ENCODE measurements around the gene FOXP2. TPM values are rescaled to one million over a fixed set of nuclear protein-coding genes. Genes with fewer than 3 reads are reported as not detected.
"Not testable (repeated sequence)": the region's sequence is repeated elsewhere in the genome, so short reads cannot be mapped to it uniquely, and the experiment has no call there.

FOXP2 gene
- polyA plus RNA-seq, 3 donors: not detected

- Mint-ChIP-seq H3K36me3 (no peaks in the 10 kb centered on the region), H3K9me3 (no peaks in the 10 kb centered on the region), H3K27ac (no peak overlapping the region), H3K4me3 (no peak overlapping the region), H3K4me1 (no peaks in the 10 kb centered on the region), H3K27me3 (ENCODE audit: low read depth in 3 of 3) (no peaks in the 10 kb centered on the region)
- H3K4me2 ChIP-seq (replicated peaks; ENCODE audit: extremely low read depth, low read length, poor library complexity, severe bottlenecking): no peak overlapping the region
- H3K27ac ChIP-seq (ENCODE audit: low read depth in 1 of 2, low read length in 2 of 2): no peak overlapping the region
- intact Hi-C loops (cut with micrococcal nuclease): no loop called here
- no peak overlapping the region for H2AFZ ChIP-seq (ENCODE audit: insufficient read depth, low read depth, low read length, poor library complexity, severe bottlenecking)
- no peaks in the 10 kb centered on the region for H3K4me1 ChIP-seq (ENCODE audit: control insufficient read depth in 1 of 2, insufficient read depth in 2 of 2, low read length in 2 of 2)
- H3K27me3 ChIP-seq (ENCODE audit: control insufficient read depth in 2 of 2, insufficient read depth in 2 of 2, low read length in 2 of 2): no peaks in the 10 kb centered on the region
- H3K79me2 ChIP-seq (ENCODE audit: insufficient read depth, low read length): no peaks in the 10 kb centered on the region
- H4K20me1 ChIP-seq (ENCODE audit: insufficient read depth, low read length): no peaks in the 10 kb centered on the region
- no peak overlapping the region for H3K9ac ChIP-seq (ENCODE audit: insufficient read depth, low read length, poor library complexity, severe bottlenecking)
- no peaks in the 10 kb centered on the region for H3K9me3 ChIP-seq (replicated peaks in 1 of 2; ENCODE audit: control insufficient read depth in 1 of 2, insufficient read depth in 1 of 2, low read length in 2 of 2)
- no peak for TF ChIP-seq CTCF (IDR thresholded peaks at IDR 0.05)
- no peaks in the 10 kb centered on the region for H3K36me3 ChIP-seq (replicated peaks in 1 of 2; ENCODE audit: control insufficient read depth in 1 of 2, insufficient read depth in 2 of 2, low read length in 2 of 2)
- H3K4me3 ChIP-seq (replicated peaks in 1 of 3; ENCODE audit: low read depth in 2 of 3, low read length in 3 of 3): no peak overlapping the region
- DNase-seq: no peak
- WGBS (ENCODE audit: insufficient coverage): 71% methylated on average over 1 of the region's 2 CpGs
Observed at GRCh38 chr7:114574384-114574783, 159.8 kb downstream of the FOXP2 start.

- no peak overlapping the region for H3K4me3 Mint-ChIP-seq
- Histone ChIP-seq H3K4me1 (ENCODE audit: control insufficient read depth in 1 of 2, insufficient read depth in 2 of 2, low read length in 2 of 2) (no peaks in the 10 kb centered on the region), H2AFZ (ENCODE audit: insufficient read depth, low read depth, low read length, poor library complexity, severe bottlenecking) (no peak overlapping the region), H3K9me3 (replicated peaks in 1 of 2; ENCODE audit: control insufficient read depth in 1 of 2, insufficient read depth in 1 of 2, low read length in 2 of 2) (no peaks in the 10 kb centered on the region), H3K79me2 (ENCODE audit: insufficient read depth, low read length) (no peaks in the 10 kb centered on the region), H3K27ac (ENCODE audit: low read depth in 1 of 2, low read length in 2 of 2) (no peak overlapping the region), H3K4me3 (replicated peaks in 1 of 3; ENCODE audit: low read depth in 2 of 3, low read length in 3 of 3) (no peak overlapping the region), H3K36me3 (replicated peaks in 1 of 2; ENCODE audit: control insufficient read depth in 1 of 2, insufficient read depth in 2 of 2, low read length in 2 of 2) (no peaks in the 10 kb centered on the region), H3K27me3 (ENCODE audit: control insufficient read depth in 2 of 2, insufficient read depth in 2 of 2, low read length in 2 of 2) (no peaks in the 10 kb centered on the region), H3K9ac (ENCODE audit: insufficient read depth, low read length, poor library complexity, severe bottlenecking) (no peak overlapping the region), H4K20me1 (ENCODE audit: insufficient read depth, low read length) (no peaks in the 10 kb centered on the region), H3K4me2 (replicated peaks; ENCODE audit: extremely low read depth, low read length, poor library complexity, severe bottlenecking) (no peak overlapping the region)
- H3K9me3 Mint-ChIP-seq: no peaks in the 10 kb centered on the region
- H3K27ac Mint-ChIP-seq: no peak overlapping the region
- no peaks in the 10 kb centered on the region for H3K36me3 Mint-ChIP-seq
- intact Hi-C loops (cut with micrococcal nuclease): no loop called here
- no peaks in the 10 kb centered on the region for H3K27me3 Mint-ChIP-seq (ENCODE audit: low read depth in 3 of 3)
- WGBS (ENCODE audit: insufficient coverage): no CpG with 5 or more reads among the region's 4 CpGs
- DNase-seq: no peak
- TF ChIP-seq CTCF (IDR thresholded peaks at IDR 0.05): no peak
- no peaks in the 10 kb centered on the region for H3K4me1 Mint-ChIP-seq
Observed at GRCh38 chr7:114575098-114575497, 160.5 kb downstream of the FOXP2 start.

GRCh38 chr7:114580963-114581362 is 166.3 kb downstream of the FOXP2 start:
- H2AFZ ChIP-seq (ENCODE audit: insufficient read depth, low read depth, low read length, poor library complexity, severe bottlenecking); H3K9me3 ChIP-seq (replicated peaks in 1 of 2; ENCODE audit: control insufficient read depth in 1 of 2, insufficient read depth in 1 of 2, low read length in 2 of 2); H3K4me3 ChIP-seq (replicated peaks in 1 of 3; ENCODE audit: low read depth in 2 of 3, low read length in 3 of 3); H3K79me2 ChIP-seq (ENCODE audit: insufficient read depth, low read length); DNase-seq; H3K4me2 ChIP-seq (replicated peaks; ENCODE audit: extremely low read depth, low read length, poor library complexity, severe bottlenecking); H3K27me3 ChIP-seq (ENCODE audit: control insufficient read depth in 2 of 2, insufficient read depth in 2 of 2, low read length in 2 of 2); H3K4me1 ChIP-seq (ENCODE audit: control insufficient read depth in 1 of 2, insufficient read depth in 2 of 2, low read length in 2 of 2); H3K4me1 Mint-ChIP-seq; intact Hi-C loops (cut with micrococcal nuclease); H3K4me3 Mint-ChIP-seq; H3K9me3 Mint-ChIP-seq; H3K27ac Mint-ChIP-seq; H3K9ac ChIP-seq (ENCODE audit: insufficient read depth, low read length, poor library complexity, severe bottlenecking); H3K27me3 Mint-ChIP-seq (ENCODE audit: low read depth in 3 of 3); H3K27ac ChIP-seq (ENCODE audit: low read depth in 1 of 2, low read length in 2 of 2); H3K36me3 ChIP-seq (replicated peaks in 1 of 2; ENCODE audit: control insufficient read depth in 1 of 2, insufficient read depth in 2 of 2, low read length in 2 of 2); H4K20me1 ChIP-seq (ENCODE audit: insufficient read depth, low read length); H3K36me3 Mint-ChIP-seq: not testable (repeated sequence)
- no CpG with 5 or more reads among the region's 3 CpGs for WGBS (ENCODE audit: insufficient coverage)
